ENCODE results near the gene CDSN.

CDSN gene

GRCh38 chr6:31145386-31145785 lies 25.1 kb upstream of the CDSN start:
- no peak for DNase-seq (ENCODE audit: low read depth in 3 of 3)

- no peak for DNase-seq (ENCODE audit: low read depth in 3 of 3)
These were observed 24.7 kb upstream of the CDSN start for GRCh38 chr6:31144970-31145340.

- DNase-seq (ENCODE audit: low read depth in 3 of 3), result no peak
These were observed 24.2 kb upstream of the CDSN start for GRCh38 chr6:31144296-31144969.

GRCh38 chr6:31143148-31143547 lies 22.9 kb upstream of the CDSN start:
- no peak for DNase-seq (ENCODE audit: low read depth in 3 of 3)

- no peak for DNase-seq (ENCODE audit: low read depth in 3 of 3)
These were observed 22.1 kb upstream of the CDSN start for GRCh38 chr6:31142361-31142761.

GRCh38 chr6:31140643-31141042 lies 20.4 kb upstream of the CDSN start:
- DNase-seq (ENCODE audit: low read depth in 3 of 3), result no peak

- DNase-seq (ENCODE audit: low read depth in 3 of 3), result no peak
These were observed 19.4 kb upstream of the CDSN start for GRCh38 chr6:31139599-31139998.

GRCh38 chr6:31138982-31139381 lies 18.7 kb upstream of the CDSN start, which contains the start of gene PSORS1C2:
PSORS1C2 (minus strand) TSS chr6:31139066; CDS start chr6:31139026, 40 bp downstream.
- no peak for DNase-seq (ENCODE audit: low read depth in 3 of 3)

GRCh38 chr6:31135710-31136109 lies 15.5 kb upstream of the CDSN start:
- no peak for DNase-seq (ENCODE audit: low read depth in 3 of 3)

- no peak for DNase-seq (ENCODE audit: low read depth in 3 of 3)
These were observed 12.6 kb upstream of the CDSN start for GRCh38 chr6:31132806-31133205.

- no peak for DNase-seq (ENCODE audit: low read depth in 3 of 3)
These were observed 11.3 kb upstream of the CDSN start for GRCh38 chr6:31131595-31131994.

- no peak for DNase-seq (ENCODE audit: low read depth in 3 of 3)
These were observed 10.5 kb upstream of the CDSN start for GRCh38 chr6:31130751-31131150.

- no peak for DNase-seq (ENCODE audit: low read depth in 3 of 3)
These were observed 8.9 kb upstream of the CDSN start for GRCh38 chr6:31129130-31129529.

- DNase-seq (ENCODE audit: low read depth in 3 of 3), result peak; percentile 36 to 69 (median 67)
These were observed 7.9 kb upstream of the CDSN start for GRCh38 chr6:31128093-31128676.

GRCh38 chr6:31126396-31127175 lies 6.3 kb upstream of the CDSN start:
- no peak for DNase-seq (ENCODE audit: low read depth in 3 of 3)

GRCh38 chr6:31125586-31126363 lies 5.5 kb upstream of the CDSN start:
- DNase-seq (ENCODE audit: low read depth in 3 of 3), result no peak

GRCh38 chr6:31125162-31125561 lies 4.9 kb upstream of the CDSN start:
- DNase-seq (ENCODE audit: low read depth in 3 of 3), result no peak

GRCh38 chr6:31122791-31123706 lies 2.8 kb upstream of the CDSN start:
- no peak for DNase-seq (ENCODE audit: low read depth in 3 of 3)

GRCh38 chr6:31121131-31121790 lies 1.0 kb upstream of the CDSN start:
- DNase-seq (ENCODE audit: low read depth in 3 of 3), result no peak

- DNase-seq (ENCODE audit: low read depth in 3 of 3), result no peak
These were observed 2.1 kb downstream of the CDSN start for GRCh38 chr6:31118178-31118577.
